Peyer's patch (tissue), 4 donors: ENCODE measurements around the gene STAM2. TPM values are rescaled to one million over a fixed set of nuclear protein-coding genes. Genes with fewer than 3 reads are reported as not detected.

ENCODE experiments used
- DNase-seq, 3 donors: peaks; one replicate each; pipeline ENCODE4 v3.0.0-alpha.2; 2017 to 2019
- H3K27ac ChIP-seq, 4 donors: fragments of 200-600 bp; sonication (generic); one replicate each; pipeline ENCODE4 v1.5.1; 2016 to 2019
- H3K27me3 ChIP-seq, 2 donors: fragments of 200-600 bp; sonication (generic); one replicate each; pipeline ENCODE4 v1.5.1; 2019
- H3K36me3 ChIP-seq, 3 donors: fragments of 200-600 bp; sonication (generic); one replicate each; pipeline ENCODE4 v1.5.1; 2016 to 2019
- H3K4me1 ChIP-seq, 4 donors: fragments of 200-600 bp; sonication (generic); one replicate each; pipeline ENCODE4 v1.5.1; 2016 to 2019
- H3K4me3 ChIP-seq, 4 donors: fragments of 200-600 bp; sonication (generic); 1 replicate in 3 of 4; 2 replicates in 1 of 4; pipeline ENCODE4 v1.5.1; 2016 to 2019; ENCODE audit warnings: mild to moderate bottlenecking in 1 of 4
- H3K9me3 ChIP-seq, 4 donors: fragments of 200-600 bp; sonication (generic); one replicate each; pipeline ENCODE4 v1.5.1; 2016 to 2019; ENCODE audit warnings: mild to moderate bottlenecking in 1 of 4
- CTCF ChIP-seq, 6 experiments: fragments of 450-650 bp in 4 of 6; fragments of 200-600 bp in 2 of 6; sonication (generic) in 1 of 6; IDR thresholded peaks; one replicate each; pipeline ENCODE4 v1.5.1; 2017 to 2019; ENCODE audit warnings: antibody characterized with exemption in 6 of 6, mild to moderate bottlenecking in 3 of 6, moderate library complexity in 1 of 6
- POLR2A ChIP-seq, 2 donors: fragments of 450-650 bp; IDR thresholded peaks; one replicate each; pipeline ENCODE4 v1.5.1; 2017; ENCODE audit warnings: antibody characterized with exemption in 2 of 2, mild to moderate bottlenecking in 2 of 2, moderate library complexity in 2 of 2
- total RNA-seq, 4 donors: library from RNA; depleted of rRNA; stranded (reverse); fragments of >200 nt; gene quantifications; one replicate each; pipeline ENCODE4 v1.1.0, GENCODE V29; 2016

The STAM2 gene
- total RNA-seq, 4 donors from 2014 or later = 29.7 to 46.2 (median 36.8) TPM

- Histone ChIP-seq H3K9me3 (no peaks in the 10 kb centered on the region), H3K27me3 (no peaks in the 10 kb centered on the region), H3K4me1 (no peaks in the 10 kb centered on the region), H3K27ac (no peak overlapping the region), H3K36me3 (no peaks in the 10 kb centered on the region), H3K4me3 (no peak overlapping the region)
- TF ChIP-seq CTCF (IDR thresholded peaks at IDR 0.05) (no peak), POLR2A (IDR thresholded peaks at IDR 0.05) (no peak)
- no peak for DNase-seq
These were observed 92.2 kb downstream of the STAM2 start for GRCh38 chr2:152083202-152083875.

GRCh38 chr2:152078662-152079061 lies 96.9 kb downstream of the STAM2 start:
- H3K27me3 ChIP-seq = no peaks in the 10 kb centered on the region
- no peaks in the 10 kb centered on the region for H3K4me1 ChIP-seq
- no peaks in the 10 kb centered on the region for H3K9me3 ChIP-seq
- no peak for TF ChIP-seq CTCF (IDR thresholded peaks at IDR 0.05)
- TF ChIP-seq POLR2A (IDR thresholded peaks at IDR 0.05) = no peak
- no peak for DNase-seq
- no peak overlapping the region for H3K27ac ChIP-seq
- H3K36me3 ChIP-seq = no peaks in the 10 kb centered on the region
- H3K4me3 ChIP-seq = no peak overlapping the region

- TF ChIP-seq CTCF (IDR thresholded peaks at IDR 0.05) (no peak), POLR2A (IDR thresholded peaks at IDR 0.05) (no peak)
- H3K4me3 ChIP-seq = no peak overlapping the region
These were observed 97.5 kb downstream of the STAM2 start for GRCh38 chr2:152078023-152078422.

GRCh38 chr2:152075461-152076050 lies 100.0 kb downstream of the STAM2 start:
- TF ChIP-seq CTCF (IDR thresholded peaks at IDR 0.05) = no peak
- no peak for TF ChIP-seq POLR2A (IDR thresholded peaks at IDR 0.05)
- DNase-seq = no peak
- H3K4me1 ChIP-seq = no peaks in the 10 kb centered on the region
- no peaks in the 10 kb centered on the region for H3K27me3 ChIP-seq
- H3K27ac ChIP-seq = no peak overlapping the region
- no peaks in the 10 kb centered on the region for H3K36me3 ChIP-seq
- H3K4me3 ChIP-seq = no peak overlapping the region
- no peaks in the 10 kb centered on the region for H3K9me3 ChIP-seq

More at GRCh38 chr2:152078023-152078422, 97.5 kb downstream of the STAM2 start:
- no peak overlapping the region for H3K27ac ChIP-seq
- DNase-seq = no peak
- H3K9me3 ChIP-seq = no peaks in the 10 kb centered on the region
- no peaks in the 10 kb centered on the region for H3K4me1 ChIP-seq
- no peaks in the 10 kb centered on the region for H3K36me3 ChIP-seq
- H3K27me3 ChIP-seq = no peaks in the 10 kb centered on the region

GRCh38 chr2:152072011-152072410 lies 103.6 kb downstream of the STAM2 start:
- H3K4me3 ChIP-seq = no peak overlapping the region
- H3K27me3 ChIP-seq = no peaks in the 10 kb centered on the region
- TF ChIP-seq CTCF (IDR thresholded peaks at IDR 0.05) (no peak), POLR2A (IDR thresholded peaks at IDR 0.05) (no peak)
- H3K4me1 ChIP-seq = no peaks in the 10 kb centered on the region
- H3K9me3 ChIP-seq = no peaks in the 10 kb centered on the region
- H3K27ac ChIP-seq = no peak overlapping the region
- no peak for DNase-seq
- no peaks in the 10 kb centered on the region for H3K36me3 ChIP-seq
